Hematopoietic multipotent progenitor cell treated with erythropoietin and hydrocortisone succinate and interleukin-3 and kit ligand, for 4 days (in vitro differentiated cells): ENCODE measurements around the gene MLF2.
"Not testable (repeated sequence)": the region's sequence is repeated elsewhere in the genome, so short reads cannot be mapped to it uniquely, and the experiment has no call there.

ENCODE experiments used
- DNase-seq: peaks from one replicate; pipeline ENCODE4 v3.0.0-alpha.2; 2015

MLF2 gene

DNA sequence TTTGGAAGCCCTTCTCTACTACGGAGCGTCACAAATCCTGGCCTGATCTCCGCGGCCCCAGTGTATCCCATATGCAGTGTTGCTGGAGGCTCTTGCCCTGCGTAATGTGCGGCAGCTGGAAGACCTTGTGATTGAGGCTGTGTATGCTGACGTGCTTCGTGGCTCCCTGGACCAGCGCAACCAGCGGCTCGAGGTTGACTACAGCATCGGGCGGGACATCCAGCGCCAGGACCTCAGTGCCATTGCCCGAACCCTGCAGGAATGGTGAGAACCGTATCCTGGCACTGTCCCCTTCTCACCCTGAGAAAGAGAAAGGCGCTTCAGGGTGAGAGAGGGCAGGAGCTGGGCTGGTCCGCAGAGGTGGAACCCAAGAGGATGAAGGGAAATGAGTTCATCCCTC is 23.8 kb downstream of the MLF2 start:
- no peak for DNase-seq

DNA sequence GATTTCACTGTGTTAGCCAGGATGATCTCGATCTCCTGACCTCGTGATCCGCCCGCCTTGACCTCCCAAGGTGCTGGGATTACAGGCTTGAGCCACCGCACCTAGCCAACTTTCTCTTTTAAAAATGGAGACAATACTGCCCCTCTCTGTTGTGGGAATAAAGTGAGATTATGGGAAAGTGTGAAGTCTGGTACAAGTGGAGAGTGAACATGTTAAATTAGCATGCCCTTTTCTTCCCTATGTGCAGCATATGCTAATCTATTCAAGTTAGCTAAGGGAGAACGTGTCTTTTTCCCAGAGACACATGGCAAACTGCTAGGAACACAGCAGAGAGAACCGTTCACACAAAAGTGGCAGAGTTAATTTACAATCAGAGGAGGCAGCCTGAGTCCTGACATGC is 27.6 kb downstream of the MLF2 start:
- no peak for DNase-seq

- peak; percentile 68 for DNase-seq
These were observed 28.5 kb downstream of the MLF2 start for GRCh38 chr12:6724409-6724797.

GRCh38 chr12:6723607-6724408 is 29.1 kb downstream of the MLF2 start, which contains the start of gene COPS7A:
Gene COPS7A (plus strand): TSS chr12:6724046. CDS start chr12:6724657, 611 bp downstream.
- DNase-seq = peak; percentile 100

- peak; percentile 38 for DNase-seq
These were observed 30.1 kb downstream of the MLF2 start for GRCh38 chr12:6722863-6723262.

DNA sequence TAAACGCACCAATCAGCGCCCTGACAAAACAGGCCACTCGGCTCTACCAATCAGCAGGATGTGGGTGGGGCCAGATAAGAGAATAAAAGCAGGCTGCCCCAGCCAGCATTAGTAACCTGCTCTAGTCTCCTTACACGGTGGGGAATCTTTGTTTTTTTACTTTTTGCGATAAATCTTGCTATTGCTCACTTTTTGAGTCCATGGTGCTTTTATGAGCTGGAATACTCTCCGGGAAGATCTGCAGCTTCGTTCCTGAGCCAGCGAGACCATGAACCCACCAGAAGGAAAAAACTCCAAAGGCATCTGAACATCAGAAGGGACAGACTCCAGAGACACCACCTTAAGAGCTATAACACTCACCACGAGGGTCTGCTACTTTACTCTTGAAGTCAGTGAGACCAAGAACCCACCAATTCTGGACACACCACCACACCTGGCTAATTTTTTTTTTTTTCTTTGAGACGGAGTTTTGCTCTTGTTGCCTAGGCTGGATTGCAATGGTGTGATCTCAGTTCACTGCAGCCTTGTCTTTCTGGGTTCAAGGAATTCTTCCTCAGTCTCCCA is 36.0 kb downstream of the MLF2 start:
- no peak for DNase-seq

DNA sequence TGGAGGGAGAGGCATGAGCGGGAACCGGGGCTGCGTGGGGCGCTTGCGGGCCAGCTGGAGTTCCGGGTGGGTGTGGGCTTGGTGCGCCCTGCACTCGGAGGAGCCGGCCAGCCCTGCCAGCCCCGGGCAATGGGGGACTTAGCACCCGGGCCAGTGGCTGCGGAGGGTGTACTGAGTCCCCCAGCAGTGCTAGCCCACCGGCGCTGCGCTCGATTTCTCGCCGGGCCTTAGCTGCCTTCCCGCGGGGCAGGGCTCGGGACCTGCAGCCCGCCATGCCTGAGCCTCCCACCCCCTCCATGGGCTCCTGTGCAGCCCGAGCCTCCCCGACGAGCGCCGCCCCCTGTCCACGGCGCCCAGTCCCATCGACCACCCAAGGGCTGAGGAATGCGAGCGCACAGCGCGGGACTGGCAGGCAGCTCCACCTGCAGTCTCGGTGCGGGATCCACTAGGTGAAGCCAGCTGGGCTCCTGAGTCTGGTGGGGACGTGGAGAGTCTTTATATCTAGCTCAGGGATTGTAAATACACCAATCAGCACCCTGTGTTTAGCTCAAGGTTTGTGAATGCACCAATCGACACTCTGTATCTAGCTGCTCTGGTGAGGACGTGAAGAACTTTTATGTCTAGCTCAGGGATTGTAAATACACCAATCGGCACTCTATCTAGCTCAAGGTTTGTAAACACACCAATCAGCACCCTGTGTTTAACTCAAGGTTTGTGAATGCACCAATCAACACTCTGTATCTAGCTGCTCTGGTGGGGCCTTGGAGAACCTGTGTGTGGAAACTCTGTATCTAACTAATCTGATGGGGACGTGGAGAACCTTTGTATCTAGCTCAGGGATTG is 36.7 kb downstream of the MLF2 start:
- DNase-seq = not testable (repeated sequence)

GRCh38 chr12:6708960-6709394 is 44.0 kb downstream of the MLF2 start:
- peak; percentile 39 for DNase-seq

DNA sequence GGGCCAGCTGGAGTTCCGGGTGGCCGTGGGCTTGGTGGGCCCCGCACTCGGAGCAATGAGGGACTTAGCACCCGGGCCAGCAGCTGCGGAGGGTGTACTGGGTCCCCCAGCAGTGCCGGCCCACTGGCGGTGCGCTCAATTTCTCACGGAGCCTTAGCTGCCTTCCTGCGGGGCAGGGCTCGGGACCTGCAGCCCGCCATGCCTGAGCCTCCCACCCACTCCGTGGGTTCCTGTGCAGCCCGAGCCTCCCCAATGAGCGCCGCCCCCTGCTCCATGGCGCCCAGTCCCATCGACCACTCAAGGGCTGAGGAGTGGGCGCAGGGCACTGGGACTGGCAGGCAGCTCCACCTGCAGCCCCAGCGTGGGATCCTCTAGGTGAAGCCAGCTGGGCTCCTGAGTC is 44.6 kb downstream of the MLF2 start:
- not testable (repeated sequence) for DNase-seq

GRCh38 chr12:6703631-6704030 is 49.3 kb downstream of the MLF2 start:
- peak; percentile 61 for DNase-seq

GRCh38 chr12:6701078-6701768 is 51.7 kb downstream of the MLF2 start:
- no peak for DNase-seq

- peak; percentile 37 for DNase-seq
These were observed 52.3 kb downstream of the MLF2 start, which contains the start of gene PIANP for GRCh38 chr12:6700646-6701051. Gene PIANP (minus strand): TSS chr12:6700815. CDS start chr12:6698061, 2,754 bp downstream.

DNA sequence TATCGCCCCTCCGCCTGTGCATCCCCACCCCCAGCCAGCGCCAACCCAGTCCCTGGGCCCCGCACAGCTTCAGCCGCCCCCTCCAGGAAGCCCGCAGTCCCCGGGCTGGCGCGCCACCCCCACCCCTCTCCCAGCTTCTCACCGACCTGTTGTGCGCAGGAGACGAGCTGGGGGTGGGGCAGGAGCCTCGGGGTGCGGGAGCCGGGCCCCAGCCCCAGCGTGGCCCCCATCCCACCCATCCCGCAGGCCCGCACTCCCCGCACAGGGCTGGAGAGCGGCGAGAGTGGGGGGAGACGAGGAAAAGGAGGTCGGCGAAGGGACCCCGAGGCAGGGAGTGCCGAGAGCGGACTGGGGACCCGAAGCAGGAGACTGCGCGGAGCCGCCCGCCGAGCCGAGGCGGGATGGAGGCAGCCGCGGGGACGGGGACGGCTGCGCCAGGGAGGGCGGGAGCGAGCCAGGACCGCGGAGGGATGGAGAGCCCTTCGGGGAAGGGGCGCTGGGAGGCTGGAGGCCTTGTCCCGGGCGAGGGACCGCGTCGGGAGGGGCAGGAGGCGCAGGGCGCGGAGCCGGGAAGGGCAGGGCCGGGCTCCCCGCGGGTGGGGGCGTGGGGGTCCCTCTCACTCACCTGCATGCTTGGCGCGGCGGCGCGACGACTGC is 52.8 kb downstream of the MLF2 start:
- no peak for DNase-seq

DNA sequence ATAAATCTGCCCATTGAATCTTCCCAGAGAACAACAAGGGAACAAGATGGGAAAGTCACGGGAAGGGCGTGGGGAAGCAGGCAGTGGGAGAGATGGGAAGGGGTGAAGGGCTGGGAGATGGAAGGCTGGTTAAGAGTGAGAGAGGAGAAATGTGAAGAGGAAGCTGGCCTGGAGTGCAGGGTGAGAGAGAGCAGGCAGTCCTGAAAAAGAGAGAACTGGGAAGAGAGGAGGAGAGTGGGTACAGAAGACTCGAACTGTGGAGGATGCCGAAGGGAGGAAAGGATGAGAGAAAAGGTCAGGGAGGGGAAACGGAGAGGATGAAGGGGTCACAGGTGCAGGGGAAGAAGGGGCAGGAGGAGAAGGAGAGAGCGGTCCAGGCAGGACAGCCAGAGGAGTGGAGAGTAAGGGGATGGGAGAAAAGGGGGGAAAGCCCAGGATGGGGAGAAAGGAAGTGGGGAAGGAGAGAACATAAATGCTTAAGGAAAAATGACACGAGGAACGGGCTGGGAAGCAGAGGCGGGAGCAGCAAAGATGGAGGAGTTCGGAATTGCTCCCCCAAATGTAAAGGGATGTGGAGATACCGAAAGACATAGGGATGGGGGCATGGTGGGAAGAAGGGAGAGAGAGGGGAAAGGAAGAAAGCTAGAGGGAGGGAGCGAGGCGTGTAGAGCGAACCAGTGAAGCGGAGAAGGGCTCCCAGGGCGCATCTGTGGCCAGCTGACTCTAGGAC is 53.5 kb downstream of the MLF2 start:
- DNase-seq = no peak

DNA sequence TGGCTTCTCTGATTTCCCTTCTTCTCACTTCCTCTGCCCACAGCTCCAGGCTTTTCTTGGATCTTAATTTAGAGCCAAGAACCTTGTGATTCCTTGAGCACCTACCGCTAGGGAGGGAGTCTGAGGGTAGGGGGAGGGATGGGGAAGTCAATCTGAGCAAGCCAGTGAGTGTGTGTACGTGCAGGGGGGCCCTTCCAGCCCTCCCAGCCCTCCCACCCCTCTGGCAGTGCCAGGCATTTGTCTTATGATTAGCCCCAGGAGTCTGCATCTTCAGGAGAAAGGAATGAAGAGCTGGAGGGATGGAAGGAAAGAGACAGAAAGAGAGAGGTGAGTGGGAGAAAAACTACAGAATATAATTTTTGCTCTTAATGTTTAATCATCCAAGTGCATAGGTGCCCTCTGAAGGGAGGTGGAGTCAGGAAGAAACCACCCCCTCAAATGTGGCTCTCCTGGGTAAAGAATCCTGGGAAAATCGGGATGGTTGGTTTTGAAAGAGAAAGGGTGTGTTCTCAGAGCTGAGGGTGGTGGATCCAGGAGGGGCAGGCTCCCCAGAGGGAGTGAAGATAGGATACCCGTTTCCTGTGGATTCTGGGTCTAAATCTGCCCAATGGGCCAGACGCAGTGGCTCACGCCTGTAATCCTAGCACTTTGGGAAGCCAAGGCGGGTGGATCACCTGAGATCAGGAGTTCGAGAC is 54.4 kb downstream of the MLF2 start:
- DNase-seq = no peak
